ENCODE results near the gene ATP8B1. TPM values are rescaled to one million over a fixed set of nuclear protein-coding genes. Genes with fewer than 3 reads are reported as not detected.
"Not testable (repeated sequence)": the region's sequence is repeated elsewhere in the genome, so short reads cannot be mapped to it uniquely, and the experiment has no call there.

ATP8B1 gene
- total RNA-seq, 1 donor from 2014 or later, result 14.4 TPM

DNA sequence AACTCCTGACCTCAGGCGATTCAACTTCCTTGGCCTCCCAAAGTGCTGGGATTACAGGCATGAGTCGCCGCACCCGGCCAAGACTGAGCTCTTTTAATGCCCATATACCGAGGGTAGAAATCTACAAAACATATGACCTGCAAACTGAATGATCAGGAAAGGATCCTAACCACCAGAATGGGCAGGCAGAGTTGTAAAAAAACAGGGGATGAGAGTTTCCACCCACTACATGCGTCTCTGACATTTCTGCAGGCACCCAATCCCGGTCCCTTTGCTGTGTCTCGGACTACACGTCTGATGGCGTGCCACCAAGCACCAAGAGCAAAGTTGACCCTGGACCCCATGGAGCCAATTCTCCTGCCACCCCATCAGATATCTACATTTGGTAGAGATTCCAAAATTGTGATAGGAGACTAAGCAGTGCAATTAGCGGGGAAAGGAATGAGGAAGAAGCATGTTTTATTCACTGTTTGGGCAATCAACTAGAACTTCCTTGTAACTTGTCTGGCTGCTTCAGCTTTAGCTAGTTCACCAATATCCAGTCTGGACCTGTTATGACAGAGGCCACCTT lies 74.1 kb downstream of the ATP8B1 start:
- peak; percentile 58 for DNase-seq (ENCODE audit: low read depth)
- TF ChIP-seq, protein P1, sequence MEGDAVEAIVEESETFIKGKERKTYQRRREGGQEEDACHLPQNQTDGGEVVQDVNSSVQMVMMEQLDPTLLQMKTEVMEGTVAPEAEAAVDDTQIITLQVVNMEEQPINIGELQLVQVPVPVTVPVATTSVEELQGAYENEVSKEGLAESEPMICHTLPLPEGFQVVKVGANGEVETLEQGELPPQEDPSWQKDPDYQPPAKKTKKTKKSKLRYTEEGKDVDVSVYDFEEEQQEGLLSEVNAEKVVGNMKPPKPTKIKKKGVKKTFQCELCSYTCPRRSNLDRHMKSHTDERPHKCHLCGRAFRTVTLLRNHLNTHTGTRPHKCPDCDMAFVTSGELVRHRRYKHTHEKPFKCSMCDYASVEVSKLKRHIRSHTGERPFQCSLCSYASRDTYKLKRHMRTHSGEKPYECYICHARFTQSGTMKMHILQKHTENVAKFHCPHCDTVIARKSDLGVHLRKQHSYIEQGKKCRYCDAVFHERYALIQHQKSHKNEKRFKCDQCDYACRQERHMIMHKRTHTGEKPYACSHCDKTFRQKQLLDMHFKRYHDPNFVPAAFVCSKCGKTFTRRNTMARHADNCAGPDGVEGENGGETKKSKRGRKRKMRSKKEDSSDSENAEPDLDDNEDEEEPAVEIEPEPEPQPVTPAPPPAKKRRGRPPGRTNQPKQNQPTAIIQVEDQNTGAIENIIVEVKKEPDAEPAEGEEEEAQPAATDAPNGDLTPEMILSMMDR (conservative IDR thresholded peaks at IDR 0.05; ENCODE audit: low read depth, low read length), result no peak
- peak overlapping the region; percentile 1 for H3K4me3 ChIP-seq (ENCODE audit: low read depth, low read length)

DNA sequence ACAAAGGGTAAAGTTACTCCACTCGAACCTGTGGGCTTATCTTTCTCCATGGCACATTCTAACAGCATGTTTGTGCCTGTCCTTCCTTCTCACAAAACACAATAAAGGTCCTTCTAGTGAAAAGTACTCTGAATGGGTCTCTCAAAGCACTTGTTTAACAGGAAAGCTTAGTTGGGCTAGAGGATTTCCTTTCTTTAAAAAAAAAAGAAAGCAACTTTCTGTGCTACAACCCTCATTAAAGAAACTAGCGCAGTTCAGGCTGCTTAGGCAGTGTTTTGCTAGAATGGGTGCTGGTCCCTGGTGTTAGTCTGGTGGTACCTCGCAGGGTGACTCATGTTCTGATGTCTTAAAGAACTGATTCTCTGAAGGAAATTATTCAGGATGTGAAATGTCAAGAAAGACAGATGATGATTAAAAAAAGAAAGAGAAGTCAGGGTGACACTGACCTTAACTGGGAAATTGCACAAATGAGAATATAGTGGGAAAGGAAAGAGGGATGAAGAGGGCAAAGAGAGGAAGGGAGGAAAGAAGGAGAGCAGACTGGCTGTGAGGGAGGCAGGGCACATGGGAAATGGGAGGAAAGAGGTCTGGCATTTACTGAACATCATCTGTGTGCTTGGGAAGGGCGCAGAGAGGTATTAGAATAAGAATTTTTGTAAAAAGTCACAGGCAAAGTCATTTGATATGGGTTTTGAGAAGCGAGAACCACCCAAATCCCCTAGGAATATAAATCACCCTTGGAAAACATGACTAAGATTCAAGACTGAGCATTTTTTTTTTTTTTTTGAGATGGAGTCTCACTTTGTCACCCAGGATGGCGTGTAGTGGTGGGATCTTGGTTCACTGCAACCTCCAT lies 74.9 kb downstream of the ATP8B1 start:
- no peak overlapping the region for H3K4me3 ChIP-seq (ENCODE audit: low read depth, low read length)
- DNase-seq (ENCODE audit: low read depth), result no peak

DNA sequence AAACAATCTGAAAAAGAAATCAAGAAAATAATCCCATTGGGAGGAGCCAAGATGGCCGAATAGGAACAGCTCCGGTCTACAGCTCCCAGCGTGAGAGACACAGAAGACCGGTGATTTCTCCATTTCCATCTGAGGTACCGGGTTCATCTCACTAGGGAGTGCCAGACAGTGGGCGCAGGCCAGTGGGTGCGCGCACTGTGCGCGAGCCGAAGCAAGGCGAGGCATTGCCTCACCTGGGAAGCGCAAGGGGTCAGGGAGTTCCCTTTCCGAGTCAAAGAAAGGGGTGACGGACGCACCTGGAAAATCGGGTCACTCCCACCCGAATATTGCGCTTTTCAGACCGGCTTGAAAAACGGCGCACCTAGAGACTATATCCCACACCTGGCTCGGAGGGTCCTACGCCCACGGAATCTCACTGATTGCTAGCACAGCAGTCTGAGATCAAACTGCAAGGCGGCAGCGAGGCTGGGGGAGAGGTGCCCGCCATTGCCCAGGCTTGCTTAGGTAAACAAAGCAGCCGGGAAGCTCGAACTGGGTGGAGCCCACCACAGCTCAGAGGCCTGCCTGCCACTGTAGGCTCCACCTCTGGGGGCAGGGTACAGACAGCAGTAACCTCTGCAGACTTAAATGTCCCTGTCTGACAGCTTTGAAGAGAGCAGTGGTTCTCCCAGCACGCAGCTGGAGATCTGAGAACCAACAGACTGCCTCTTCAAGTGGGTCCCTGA lies 83.7 kb downstream of the ATP8B1 start:
- H3K4me3 ChIP-seq (ENCODE audit: low read depth, low read length); DNase-seq (ENCODE audit: low read depth): not testable (repeated sequence)

More for the DNA sequence above, 74.9 kb downstream of the ATP8B1 start:
- TF ChIP-seq, protein P1 (conservative IDR thresholded peaks at IDR 0.05; ENCODE audit: low read depth, low read length), result no peak

DNA sequence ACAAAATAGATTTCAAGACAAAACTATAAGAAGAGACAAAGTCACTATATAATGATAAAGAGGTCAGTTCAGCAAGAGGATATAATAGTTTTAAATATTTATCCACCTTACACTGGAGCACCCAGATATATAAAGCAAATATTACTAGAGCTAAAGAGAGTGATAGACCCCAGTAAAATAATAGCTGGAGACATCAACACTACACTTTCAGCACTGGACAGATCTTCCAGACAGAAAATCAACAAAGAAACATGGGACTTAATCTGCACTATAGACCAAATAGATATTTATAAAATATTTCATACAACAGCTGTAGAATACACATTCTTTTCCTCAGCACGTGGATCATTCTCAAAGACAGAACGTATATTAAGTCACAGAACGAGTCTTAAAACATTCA lies 86.6 kb downstream of the ATP8B1 start:
- H3K4me3 ChIP-seq (ENCODE audit: low read depth, low read length), result no peak overlapping the region
- DNase-seq (ENCODE audit: low read depth), result no peak
- TF ChIP-seq, protein P1 (conservative IDR thresholded peaks at IDR 0.05; ENCODE audit: low read depth, low read length), result no peak

- TF ChIP-seq, protein P1 (conservative IDR thresholded peaks at IDR 0.05; ENCODE audit: low read depth, low read length), result no peak
- DNase-seq (ENCODE audit: low read depth), result no peak
- H3K4me3 ChIP-seq (ENCODE audit: low read depth, low read length), result no peak overlapping the region
These were observed 87.4 kb downstream of the ATP8B1 start for GRCh38 chr18:57715671-57716070.

- H3K4me3 ChIP-seq (ENCODE audit: low read depth, low read length), result no peak overlapping the region
- TF ChIP-seq, protein P1 (conservative IDR thresholded peaks at IDR 0.05; ENCODE audit: low read depth, low read length), result no peak
- DNase-seq (ENCODE audit: low read depth), result no peak
These were observed 88.0 kb downstream of the ATP8B1 start for GRCh38 chr18:57715073-57715472.

DNA sequence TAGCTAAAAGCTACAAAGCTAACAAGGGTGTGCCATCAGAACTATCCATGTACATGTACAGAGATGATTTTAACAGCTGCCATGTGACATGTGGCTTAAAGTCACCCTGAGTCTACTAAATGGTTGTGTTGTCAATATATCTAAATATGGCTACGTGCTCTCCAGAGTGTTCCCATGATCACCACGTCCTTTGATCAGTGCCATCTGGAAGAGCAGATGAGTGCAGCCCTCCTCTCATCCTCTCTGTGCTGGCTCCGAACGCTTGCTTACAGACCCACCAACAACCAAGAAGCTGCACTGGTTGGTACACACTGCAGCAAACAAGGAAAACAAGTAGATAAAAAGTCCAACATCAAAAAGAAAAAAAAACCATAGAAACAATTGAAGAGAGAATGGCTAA lies 92.9 kb downstream of the ATP8B1 start:
- TF ChIP-seq, protein P1 (conservative IDR thresholded peaks at IDR 0.05; ENCODE audit: low read depth, low read length), result no peak
- no peak overlapping the region for H3K4me3 ChIP-seq (ENCODE audit: low read depth, low read length)
- DNase-seq (ENCODE audit: low read depth), result no peak

All from epithelial cell of proximal tubule (primary cell).